COR-L47 (cell line): ENCODE results near the gene FOXO3.

Experiments used
- DNase-seq: peaks from one replicate; lab custom pipeline; 2025; lab: John Stamatoyannopoulos, UW

FOXO3 gene

DNA sequence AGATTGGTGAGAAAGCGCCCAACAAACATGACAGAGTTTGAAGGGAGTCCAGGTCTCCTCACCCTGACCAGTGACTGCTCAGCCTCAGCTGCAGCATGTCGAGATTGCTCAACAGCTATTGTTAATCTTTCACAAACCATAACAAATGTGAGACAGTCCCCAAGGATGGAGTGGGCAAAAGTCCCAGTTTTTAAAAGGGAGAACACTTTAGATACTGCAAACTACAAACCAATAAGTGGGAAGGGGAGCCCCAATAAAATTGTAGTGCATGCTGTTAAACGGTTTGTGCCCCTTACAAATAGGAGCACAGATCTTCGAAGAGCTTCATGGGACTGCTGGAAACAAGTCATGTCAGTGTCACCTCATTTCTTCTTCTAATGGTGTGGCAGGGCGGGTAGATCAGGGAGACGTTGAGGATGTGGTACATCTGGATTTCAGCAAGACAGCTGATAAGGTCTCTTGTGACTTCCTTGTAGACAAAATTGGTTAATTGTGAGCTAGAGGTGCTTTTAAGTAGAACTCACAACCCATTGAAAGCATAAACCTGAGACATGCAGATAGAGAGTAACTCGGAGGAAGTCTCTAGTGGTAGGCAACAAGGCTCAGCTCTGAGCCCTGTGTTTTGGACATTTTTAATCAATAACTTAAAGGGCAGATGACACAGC is 153.5 kb downstream of the FOXO3 start:
- DNase-seq: no peak

DNA sequence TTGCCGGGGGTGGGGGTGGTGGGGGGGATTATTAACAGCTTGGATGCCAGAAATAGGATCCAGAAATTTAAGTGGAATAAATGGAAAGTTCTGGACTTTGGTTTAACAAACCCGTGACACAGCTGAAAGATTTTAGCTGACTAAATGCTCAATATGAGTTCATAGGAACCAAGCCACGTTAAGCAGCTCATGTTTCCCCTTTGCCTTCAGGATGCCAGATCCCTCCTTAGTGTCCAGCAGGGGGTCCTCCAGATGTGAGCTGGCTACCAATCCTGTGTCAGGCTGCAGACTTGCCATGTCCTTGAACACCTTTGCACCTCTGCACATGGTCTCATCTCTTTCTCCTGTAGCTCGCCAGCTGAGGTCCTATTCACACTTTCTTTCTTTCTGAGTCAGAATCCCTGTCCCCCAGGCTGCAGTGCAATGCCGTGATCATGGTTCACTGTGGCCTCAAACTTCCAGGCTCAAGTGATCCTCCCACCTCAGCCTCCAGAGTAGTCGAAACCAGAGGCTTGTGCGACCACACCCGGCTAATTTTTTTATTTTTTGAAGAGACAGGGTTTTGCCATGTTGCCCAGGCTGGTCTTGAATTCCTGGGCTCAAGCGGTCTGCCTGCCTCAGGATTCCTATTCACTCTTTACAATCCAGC is 154.2 kb downstream of the FOXO3 start:
- no peak for DNase-seq

DNA sequence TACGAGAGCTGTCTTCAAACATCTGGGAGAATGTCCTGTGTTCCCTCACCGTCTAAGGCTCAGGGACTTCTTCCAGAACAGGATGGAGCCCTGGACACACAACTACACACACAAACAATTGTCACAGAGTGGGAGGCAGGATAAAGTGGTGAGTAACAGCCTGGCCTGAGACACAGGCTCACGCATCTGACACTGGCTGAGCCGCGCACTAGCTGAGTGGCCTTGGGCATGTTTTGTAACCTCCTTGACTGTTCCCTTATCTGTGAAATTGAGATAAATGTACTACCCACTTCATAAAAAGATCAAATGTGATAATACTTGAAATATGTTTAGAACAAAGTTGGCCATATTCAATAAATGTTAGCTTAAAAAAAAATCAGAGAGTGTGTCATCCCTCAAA is 155.1 kb downstream of the FOXO3 start:
- DNase-seq: no peak

DNA sequence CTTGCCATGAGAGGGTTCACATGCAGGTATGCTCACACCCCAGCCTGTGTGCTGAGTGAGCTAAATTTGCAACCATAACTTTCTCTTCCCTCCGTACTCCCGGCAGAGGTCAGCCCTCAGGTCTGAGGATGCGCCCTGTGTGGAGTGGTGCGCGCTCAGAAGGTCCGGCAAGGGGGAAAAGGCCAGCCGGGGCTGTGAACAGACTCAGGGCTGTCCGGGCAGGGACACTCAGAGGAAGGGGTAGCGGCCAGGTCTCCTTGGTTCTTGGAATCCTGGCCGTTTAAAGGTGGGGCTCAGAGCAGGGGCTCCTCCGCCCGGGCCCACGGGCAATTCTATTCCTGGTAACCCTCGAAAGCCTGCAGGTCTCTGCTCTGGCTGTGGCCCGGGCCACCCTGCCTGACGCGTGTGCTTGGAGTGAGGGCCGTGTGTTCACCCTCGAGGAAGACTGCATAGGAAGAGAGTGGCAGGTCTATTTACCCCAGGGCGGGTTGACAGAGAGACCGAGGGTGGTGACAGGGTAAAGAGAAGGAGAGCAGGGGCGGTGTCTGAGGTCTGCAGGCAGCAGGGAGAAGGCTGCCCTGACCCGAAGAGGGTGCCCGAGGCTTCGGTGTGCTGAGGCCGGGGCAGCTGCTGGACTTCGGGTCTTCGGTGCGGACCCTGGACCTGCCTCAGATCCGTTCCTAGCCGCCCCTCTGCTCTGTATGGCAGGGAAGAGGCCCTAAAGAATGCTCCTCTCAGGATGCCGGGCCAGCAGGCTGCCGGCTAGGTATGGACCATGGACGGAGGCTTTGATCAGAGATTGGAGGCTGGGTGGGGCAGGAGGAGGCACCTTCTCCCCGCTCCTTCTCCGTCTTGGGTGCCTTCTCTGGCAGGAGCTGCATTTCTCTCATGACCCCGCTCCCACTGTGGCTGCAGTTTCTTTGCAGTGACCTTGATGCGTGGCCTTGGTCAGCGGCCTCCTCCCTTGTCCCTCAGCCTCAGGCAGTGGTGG is 156.4 kb downstream of the FOXO3 start:
- DNase-seq: no peak

DNA sequence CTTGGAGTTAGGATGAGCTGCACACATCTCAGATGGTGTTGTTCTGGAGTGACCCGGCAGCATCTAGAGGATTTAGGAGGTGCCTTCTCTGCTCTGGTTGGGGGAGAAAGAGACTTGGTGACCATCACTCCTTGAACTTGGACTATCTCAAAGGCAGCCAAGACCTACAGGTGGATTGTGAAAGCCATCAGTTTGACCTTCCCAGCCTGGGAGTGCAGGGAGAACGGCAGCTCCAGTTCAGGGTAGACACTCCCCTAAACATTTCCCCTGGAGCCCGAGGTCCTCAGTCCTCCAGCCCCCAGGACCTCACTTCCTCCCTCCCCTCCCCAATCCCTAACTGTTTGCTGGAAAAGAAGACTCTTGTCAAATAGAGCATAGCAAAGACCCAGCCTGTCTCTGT is 158.8 kb downstream of the FOXO3 start:
- no peak for DNase-seq

DNA sequence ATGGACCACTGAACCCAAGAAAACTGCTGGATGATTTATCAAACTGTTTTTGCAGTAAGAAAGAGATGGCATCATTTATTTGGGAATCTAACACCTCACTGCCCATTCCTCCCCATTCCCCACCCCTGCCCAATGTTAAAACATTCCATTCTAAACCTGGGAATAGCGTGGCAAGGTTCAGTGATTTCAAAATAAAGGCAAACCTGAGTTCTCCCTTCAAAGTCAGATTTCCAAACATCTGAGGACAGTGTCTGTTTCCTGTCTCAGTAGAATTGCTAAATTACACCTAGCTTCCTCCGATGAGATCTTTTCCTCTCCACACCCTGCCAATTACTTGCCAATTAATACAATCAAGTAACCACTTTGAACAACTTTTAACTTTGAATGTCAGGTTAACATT is 160.1 kb downstream of the FOXO3 start:
- no peak for DNase-seq

DNA sequence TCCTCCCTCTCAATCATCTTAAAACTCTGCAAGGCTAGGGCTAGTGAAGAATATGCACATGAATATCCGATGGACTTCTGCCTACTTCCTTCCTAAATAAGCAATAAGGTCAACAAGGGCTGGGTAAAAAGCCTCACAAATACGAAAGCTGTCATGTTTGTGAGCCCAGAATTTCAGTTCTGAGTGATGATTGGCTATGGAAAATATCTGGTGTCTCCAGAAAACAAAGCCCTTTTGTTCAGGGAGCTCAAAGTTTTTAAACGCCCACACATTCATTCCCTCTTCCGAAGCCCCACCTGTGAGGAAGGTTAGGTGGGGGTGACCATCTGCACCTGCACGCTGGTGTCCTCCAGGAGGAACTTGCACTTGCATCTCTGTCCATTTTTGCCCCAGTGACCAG is 160.6 kb downstream of the FOXO3 start:
- no peak for DNase-seq

DNA sequence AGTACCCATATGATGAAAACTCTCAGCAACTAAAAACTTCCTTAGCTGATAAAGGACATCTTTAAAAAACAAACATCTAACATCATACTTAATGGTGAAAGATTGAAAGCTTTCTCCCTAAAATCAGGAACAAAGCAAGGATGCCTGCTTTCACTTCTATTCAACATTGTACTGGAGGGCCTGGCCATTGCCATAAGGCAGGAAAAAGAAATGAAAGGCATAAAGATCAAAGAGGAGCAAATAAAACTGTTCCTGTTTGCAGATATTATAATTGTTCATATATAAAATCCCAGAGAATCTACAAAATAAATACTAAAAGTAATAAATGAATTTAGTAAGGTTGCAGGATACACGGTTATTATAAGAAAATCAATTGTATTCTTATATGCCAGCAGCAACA is 162.9 kb downstream of the FOXO3 start:
- DNase-seq: no peak

DNA sequence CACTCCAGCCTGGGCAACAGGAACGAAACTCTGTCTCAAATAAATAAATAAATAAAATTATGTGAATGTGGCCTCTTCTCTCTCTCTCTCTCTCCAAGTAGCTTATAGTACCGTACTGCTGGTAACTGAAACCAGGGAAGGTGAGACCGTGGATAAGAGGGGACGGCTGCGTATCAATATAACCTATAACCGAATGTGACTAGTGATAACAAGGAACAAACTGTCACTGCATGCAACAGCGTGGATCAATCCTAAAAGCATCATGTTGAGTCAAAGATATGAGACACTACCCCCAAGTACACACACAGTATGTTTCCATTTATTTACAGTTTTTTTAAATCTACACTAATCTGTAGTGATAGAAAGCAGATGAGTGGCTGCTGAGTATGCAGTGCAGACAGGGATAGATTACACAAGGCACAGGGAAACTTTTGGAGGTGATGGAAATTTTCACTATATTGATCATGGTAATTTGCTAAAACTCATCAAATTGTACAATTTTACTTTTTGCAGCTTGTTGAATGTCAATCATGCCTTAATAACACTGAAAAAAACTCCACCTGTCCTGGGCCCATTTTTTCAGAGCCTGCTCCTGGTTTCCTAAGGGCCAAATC is 166.1 kb downstream of the FOXO3 start:
- no peak for DNase-seq

DNA sequence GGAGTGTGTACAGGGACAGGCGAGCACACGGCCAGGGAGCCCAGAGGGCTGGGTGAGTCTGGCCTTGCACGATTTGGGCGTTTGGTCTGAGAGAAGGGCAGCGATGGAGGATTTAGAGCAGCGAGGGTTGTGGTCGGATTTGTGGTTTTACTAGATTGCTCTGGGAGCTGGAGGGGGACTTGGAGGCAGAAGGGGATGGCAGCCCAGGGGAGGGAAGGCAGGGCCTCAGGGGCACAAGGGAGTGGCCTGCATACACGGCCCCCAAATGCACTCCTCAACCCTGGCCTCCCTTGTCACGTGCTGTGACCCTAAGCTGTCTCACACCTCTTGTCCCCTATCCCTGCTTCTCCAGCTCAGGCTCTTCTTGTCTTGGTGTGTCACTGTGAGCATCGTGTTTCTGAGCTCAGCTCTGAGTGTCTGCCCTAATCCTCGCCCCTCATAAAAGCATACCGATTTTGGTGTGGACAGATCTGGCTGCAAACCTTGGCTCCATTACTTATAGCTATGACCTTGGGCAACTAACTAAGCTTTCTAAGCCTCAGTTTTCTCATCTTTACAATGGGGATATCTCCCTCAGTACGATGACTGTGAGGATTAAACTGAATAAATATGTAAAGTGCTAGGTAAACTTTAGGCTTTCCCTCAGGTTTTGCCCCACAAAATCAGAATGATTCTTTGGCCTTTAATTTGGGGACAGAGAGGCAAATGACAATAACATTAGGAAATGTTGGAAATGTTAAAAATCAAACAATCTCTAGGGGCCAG is 167.4 kb downstream of the FOXO3 start:
- no peak for DNase-seq

DNA sequence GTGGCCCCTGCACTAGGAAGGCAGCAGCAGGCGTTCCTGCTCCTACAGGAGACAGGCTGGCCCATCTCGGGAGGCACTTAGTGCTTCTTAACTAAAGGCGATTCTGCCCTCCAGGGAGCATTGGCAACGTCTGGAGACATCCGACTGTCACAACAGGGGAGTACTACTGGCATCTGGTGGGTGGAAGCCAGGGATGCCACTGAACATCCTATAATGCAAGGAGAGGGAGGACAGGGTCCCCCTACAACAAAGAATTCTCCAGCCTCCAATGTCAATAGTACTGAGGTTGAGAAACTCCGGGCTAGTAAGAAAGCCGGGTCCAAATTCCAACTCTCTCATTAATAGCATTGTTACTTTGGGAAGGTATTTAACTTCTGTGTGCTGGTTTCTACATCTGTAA is 168.1 kb downstream of the FOXO3 start:
- no peak for DNase-seq

DNA sequence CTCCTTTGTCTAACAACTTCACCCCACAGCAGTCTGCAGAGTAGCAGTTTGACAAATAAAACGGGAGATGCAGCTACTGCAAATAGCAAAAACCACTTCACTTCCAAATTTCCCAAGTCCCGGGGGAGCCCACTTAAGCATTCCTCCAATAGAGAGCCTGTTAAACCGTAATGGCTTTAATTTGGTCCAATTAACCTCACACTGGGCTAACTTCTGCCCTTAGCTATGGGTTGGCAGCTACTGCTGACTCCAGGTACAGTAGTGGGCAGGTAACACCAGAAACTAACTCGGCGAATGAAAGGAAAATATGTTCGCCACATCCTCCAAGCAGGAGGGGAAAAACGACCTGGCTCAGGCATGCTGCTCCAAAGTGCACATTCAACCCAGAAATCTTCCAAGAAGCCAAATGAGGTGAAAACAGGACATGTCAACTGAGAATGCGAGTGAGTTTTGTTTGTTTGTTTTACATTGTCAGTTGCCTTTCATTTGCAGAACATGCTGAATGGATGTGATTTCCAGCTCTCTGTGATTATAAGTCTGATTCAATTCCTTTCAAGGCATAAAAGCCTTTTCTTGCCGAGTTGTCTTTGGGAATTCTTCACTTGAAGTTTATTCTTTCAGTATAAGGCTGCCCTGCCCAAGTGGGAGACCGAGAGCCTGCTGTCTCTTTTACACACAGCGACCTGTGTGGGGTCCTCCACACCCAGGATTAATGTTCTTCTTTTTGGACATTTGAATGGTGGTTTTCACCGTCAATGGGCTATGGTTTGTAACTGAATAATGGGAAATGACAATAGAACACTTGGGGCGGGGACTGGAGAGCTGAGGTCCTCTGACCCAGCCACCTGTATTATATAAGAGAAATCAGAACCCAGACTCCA is 170.2 kb downstream of the FOXO3 start:
- DNase-seq: peak; percentile 5

DNA sequence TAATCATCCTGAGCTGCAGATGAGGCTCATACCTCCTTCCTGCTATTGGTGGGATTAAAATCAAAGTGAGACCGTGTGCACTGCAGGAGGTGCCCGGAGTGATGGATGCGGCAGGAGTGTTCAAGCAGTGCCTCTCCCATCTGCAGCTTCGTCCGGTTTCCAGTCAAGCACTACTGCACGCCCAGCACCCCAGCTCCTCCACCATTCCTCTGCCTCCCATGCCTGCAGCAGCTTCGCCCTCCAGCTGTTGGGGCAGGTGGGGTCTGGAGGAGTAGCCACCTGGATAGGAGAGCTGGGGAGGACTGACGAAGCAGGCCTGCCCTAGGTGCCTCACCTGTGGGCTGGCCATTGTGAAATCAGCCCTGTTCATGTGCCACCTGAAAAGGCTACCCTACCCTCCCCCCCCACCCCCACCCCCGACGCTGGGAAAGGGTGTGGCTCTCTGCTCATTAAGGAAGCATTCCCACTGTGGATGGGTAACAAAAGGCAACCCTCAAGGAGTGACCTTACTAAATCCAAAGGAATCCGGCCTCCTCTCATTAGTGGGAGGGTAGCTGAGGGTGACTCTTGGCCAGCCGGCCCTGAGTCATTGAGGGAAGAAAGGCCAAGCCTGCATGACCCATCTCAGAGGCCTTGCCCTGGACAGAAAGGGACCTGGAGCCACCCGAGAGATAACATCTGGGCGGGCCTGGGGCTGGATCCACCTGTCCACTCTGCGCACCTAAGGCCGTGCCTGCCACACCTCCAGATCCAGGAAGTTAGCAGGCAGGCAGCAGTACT is 171.6 kb downstream of the FOXO3 start:
- DNase-seq: no peak

DNA sequence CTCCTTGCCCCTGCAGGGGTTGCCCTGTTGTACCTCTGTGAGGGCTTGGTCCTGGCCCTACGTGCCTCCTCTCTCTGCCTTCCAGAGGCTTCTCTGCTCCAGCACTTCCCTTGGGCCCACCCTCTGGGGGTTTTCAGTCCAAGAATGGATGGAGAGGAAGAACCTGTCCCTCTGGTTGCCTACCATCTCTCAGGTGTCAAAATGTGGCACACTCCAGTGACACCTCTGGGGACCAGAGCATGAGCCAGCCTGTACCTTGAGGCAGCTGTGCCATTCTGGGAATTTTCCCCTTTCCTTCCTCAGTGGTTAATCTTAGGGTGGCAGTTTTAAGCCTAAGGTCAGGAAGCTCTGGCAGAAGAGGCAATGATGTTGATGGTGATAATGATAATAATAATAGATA is 172.3 kb downstream of the FOXO3 start:
- DNase-seq: no peak

DNA sequence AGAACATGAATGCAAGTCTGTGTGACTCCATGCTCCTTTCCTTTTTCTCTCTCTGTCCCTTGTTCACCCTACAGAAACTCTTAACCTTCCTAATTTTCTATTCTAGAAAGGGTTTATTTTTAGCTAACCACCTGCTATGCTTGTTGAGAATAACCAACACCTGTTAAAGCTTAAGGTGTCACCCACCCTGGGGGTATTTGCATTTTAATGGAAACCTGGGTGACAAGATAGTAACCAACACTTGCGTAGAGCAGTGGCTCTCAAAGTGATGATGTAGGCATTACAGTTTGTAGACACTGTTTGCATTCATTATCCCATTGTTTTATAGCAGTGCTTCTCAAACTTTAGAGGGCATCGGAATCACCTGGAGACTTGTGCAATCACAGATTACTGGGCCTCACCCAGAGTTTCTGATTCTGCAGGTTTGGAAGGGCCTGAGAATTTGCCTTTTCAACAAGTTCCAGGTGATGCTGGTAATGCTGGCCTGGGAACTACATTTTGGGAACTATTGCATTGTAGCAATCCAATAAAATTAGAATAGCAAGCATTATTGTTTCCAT is 173.1 kb downstream of the FOXO3 start:
- DNase-seq: no peak
